Measurements from ENCODE around the gene TUBA3C.
"Not testable (repeated sequence)": the region's sequence is repeated elsewhere in the genome, so short reads cannot be mapped to it uniquely, and the experiment has no call there.

TUBA3C gene

GRCh38 chr13:19181621-19182485 lies at the start of gene TUBA3C:
TSS of gene TUBA3C (minus strand) at chr13:19181824. CDS start at chr13:19181747, 77 bp downstream.
- DNase-seq (ENCODE audit: low read depth in 2 of 2) = no peak

DNA sequence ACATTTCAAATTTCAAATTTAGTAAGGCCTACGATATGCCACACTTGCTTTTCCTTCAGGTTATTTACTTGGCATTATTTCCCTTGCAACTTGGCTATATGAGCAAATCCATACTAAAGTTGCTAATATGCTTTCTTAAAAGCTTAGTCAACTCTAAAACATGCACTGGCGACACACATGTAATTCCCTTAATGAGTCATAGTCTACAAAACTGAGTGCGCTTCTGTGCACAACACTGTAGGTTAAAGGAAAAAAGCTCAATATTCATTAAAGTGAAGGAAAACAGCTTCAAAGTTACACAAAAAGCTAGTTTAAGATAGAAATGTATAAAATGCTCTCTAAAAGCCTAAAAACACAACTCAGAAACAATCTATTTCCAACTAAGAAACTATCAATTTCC lies 25.8 kb upstream of the TUBA3C start:
- DNase-seq (ENCODE audit: low read depth in 2 of 2) = not testable (repeated sequence)

- DNase-seq (ENCODE audit: low read depth in 2 of 2) = not testable (repeated sequence)
Observed at GRCh38 chr13:19192622-19193021, 11.0 kb upstream of the TUBA3C start.

GRCh38 chr13:19189911-19190310 lies 8.3 kb upstream of the TUBA3C start:
- not testable (repeated sequence) for DNase-seq (ENCODE audit: low read depth in 2 of 2)

DNA sequence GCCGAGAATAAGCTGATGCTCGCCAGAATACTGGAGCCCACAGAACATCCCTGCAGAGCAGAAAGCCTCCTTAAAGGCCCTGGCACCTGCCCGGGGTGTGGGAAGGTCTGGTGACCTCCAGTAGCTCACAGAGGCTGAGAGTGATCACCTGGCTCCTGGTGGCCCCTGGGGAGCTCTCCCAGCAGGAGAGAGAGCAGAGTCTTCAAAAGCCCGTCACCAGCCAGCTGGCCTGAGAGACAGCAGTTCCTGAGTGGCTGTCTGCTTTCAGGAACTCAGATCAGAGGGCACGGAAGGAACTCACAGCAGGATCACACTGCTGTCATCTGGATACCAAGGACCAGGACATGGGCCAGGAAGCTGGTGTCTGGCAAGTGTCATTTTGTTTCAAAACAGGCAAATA lies 7.7 kb upstream of the TUBA3C start:
- DNase-seq (ENCODE audit: low read depth in 2 of 2) = not testable (repeated sequence)

- no peak for DNase-seq (ENCODE audit: low read depth in 2 of 2)
Observed at GRCh38 chr13:19185865-19186645, 4.4 kb upstream of the TUBA3C start.

- no peak for DNase-seq (ENCODE audit: low read depth in 2 of 2)
Observed at GRCh38 chr13:19185086-19185864, 3.7 kb upstream of the TUBA3C start.

DNA sequence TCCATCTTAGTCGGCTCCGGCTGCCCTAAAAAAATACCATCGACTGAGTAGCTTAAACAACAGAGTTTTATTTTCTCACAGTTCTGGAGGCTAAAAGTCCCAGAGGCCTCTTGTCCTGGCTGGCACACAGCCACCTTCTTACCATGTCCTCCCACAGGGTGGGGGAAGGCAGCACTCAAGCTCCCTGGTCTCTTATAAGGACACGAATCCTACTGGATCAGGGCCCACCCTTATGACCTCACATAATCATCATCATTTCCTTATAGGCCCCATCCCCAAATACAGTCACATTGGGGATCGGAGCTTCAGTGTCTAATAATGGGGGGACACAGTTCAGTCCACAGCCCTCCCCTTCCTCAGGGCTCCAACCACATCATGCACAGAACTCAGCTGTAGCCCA lies 2.6 kb upstream of the TUBA3C start:
- DNase-seq (ENCODE audit: low read depth in 2 of 2) = no peak

DNA sequence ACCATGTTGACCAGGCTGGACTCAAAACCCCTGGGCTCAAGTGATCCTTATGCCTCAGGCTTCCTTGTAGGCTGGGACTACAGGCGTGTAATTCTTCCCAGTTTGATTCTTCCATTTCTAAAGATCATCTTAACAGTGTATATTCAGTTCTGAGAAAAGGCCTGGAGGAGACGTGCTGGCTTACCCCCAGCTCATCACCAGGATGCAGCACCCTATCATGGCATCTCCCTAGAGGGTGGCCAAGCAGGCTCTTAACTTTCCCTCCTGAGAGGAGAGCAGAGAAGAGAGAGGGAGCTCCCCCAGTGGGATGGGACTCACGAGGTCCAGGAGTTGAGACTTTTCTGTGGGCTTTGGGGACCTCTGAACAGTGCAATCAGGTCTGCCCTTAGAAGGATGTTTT lies 2.1 kb upstream of the TUBA3C start:
- DNase-seq (ENCODE audit: low read depth in 2 of 2) = no peak

- DNase-seq (ENCODE audit: low read depth in 2 of 2) = no peak
Observed at GRCh38 chr13:19182536-19182935, 912 bp upstream of the TUBA3C start.

GRCh38 chr13:19181021-19181620 lies 503 bp downstream of the TUBA3C start:
- no peak for DNase-seq (ENCODE audit: low read depth in 2 of 2)

GRCh38 chr13:19179916-19180315 lies 1.7 kb downstream of the TUBA3C start:
- DNase-seq (ENCODE audit: low read depth in 2 of 2) = no peak

DNA sequence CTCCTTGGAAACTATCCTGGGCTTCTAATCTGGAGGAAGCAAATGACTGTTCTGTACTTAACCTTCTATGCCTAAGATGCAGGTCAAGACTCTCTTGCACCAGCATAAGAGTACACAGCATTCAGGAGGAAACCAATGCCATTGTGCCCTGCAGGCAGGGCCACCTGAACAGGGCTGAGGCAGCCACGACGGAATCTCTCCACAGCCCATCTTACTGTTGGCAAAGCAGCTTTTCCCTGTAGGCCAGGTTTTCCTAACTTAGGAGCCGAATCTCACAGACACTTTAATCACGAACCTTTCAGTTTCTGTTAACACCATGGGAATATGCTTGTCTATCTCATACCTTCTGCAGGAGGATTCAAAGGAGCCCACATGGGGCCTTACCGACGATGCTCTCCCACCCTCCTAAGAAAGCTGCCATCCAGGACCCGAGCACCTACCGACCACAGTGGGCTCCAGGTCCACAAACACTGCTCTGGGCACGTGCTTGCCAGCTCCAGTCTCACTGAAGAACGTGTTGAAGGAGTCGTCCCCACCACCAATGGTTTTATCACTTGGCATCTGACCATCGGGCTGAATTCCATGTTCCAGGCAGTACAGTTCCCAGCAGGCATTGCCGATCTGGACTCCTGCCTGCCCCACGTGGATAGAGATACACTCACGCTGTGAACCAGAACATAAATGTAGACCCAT lies 2.6 kb downstream of the TUBA3C start:
- DNase-seq (ENCODE audit: low read depth in 2 of 2) = no peak

GRCh38 chr13:19176981-19177776 lies 4.4 kb downstream of the TUBA3C start:
- not testable (repeated sequence) for DNase-seq (ENCODE audit: low read depth in 2 of 2)

GRCh38 chr13:19173752-19174151 lies 7.9 kb downstream of the TUBA3C start:
- DNase-seq (ENCODE audit: low read depth in 2 of 2) = no peak

GRCh38 chr13:19172647-19173030 lies 9.0 kb downstream of the TUBA3C start:
- DNase-seq (ENCODE audit: low read depth in 2 of 2) = no peak

GRCh38 chr13:19172007-19172646 lies 9.5 kb downstream of the TUBA3C start:
- DNase-seq (ENCODE audit: low read depth in 2 of 2) = no peak

DNA sequence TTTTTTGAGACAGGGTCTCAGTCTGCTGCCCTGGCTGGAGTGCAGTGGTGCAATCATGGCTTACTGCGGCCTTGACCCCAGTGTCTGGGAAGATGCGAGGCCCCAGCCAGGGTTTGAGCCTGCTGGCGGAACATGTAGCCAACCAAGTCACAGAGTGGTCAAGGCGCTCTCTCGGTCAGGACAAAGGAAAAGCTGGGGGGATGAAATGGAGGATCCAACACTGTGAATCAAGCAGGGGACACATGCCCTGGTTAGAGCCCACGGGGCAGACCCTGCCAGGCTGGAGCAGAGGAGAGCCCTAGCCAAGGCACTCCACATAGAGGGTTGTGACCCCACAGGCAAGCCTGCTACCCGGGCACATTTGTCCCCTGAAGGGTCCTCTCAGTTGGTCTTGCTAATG lies 10.1 kb downstream of the TUBA3C start:
- no peak for DNase-seq (ENCODE audit: low read depth in 2 of 2)

DNA sequence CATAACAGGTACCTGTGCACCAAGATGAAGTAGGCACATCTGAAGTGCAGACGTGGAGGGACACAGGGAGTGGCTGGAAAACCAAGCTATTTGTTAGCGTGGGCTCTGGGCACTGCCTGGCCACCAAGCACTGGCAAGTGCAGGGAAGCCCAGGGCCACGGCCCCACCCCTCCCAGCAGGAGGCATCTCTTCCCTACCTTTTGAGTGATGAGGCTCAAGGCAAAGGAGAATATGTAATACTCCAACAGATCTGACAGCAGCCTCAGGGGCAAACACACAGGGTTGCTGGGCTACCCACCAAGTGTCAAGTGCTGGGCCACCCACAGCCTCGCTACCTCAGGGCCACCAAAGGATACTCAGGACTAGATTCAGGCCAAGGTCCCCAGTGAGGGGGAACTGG lies 11.6 kb downstream of the TUBA3C start:
- no peak for DNase-seq (ENCODE audit: low read depth in 2 of 2)

DNA sequence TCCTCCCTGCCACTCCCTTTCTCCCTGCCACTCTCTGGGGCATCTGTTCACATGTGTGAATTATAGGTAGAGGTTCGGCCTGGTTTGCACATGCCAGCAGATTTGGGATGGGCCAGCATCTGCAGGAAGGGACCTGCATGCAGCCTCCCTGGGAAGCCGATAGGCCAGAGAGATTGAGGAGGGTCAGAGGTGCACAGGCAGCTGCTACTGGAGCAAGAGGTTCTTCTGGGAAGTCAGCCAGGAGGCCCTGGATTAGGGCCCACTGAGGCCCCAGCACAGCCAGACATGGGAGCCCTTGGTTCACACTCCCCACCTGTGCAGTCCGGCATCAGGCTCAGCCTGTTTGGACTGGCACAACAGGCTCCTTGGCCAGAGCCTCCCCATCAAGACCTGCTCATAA lies 12.1 kb downstream of the TUBA3C start:
- no peak for DNase-seq (ENCODE audit: low read depth in 2 of 2)
